ENCODE results near the gene TCEAL8.

The TCEAL8 gene

DNA sequence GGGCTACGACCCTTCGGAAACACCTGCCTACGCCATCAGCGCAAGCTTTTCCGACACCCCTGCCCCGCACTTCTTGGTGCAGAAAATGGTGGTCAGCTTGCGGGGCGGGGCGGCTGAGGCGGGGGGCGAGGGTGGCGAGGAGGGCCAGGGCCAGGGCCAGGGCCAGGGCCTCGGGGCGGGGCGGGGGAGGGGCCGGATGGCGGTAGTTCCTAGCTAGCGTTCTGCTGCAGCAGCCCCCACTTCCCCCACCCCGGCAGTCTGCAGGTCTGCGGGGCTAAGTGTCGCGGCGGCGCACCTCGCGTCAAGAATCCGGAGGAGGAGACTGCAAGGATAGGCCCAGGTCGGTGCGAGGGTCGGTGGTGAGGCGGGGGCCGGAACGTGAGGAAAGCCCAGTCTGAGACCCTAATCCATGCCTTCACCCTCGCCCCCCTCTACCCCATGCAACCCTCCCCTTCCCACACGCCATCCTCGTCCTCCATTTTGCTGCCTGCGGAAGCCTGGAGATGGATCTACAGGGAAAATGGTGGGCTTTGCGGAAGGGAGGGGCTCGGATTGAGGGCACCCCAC, 39.4 kb downstream of the TCEAL8 start:
- peak in 1 of 2 donors; percentile 17 for DNase-seq (ENCODE audit: low read depth in 2 of 2, low spot score in 1 of 2)

DNA sequence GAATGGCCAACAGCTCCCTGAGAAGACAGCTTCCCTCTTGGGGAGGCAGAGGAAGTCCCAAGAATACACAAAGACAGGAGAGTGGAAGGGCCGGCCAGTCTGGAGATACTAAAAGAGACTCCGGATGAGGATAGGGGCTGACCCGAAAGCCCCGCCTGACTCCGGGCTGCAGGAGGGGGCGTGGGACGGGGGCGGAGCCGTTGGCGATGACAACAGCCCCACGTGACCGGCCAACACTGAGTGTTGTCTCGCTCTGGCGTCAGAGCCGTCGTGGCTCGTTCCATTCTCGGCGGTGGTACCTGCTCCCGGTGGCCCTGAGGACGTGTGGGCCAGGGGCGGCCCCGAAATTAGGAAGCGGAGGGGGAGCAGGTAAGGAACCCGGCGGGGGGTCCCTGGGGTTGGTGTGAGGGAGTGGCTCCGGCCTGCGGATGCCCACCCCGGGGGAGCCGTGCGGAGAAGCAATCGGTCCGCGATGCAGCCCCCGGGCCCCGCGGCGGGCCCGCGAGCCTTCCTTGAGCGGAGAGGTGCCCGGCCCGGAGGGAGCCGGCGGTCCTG, 40.0 kb downstream of the TCEAL8 start, which contains the start of gene BEX4:
Gene BEX4 (plus strand): TSS at position 239 of the 555 bp plus-strand sequence. CDS start 1,046 bp downstream, outside the sequence.
- peak; percentile 57 to 64 for DNase-seq (ENCODE audit: low read depth in 2 of 2, low spot score in 1 of 2)

DNA sequence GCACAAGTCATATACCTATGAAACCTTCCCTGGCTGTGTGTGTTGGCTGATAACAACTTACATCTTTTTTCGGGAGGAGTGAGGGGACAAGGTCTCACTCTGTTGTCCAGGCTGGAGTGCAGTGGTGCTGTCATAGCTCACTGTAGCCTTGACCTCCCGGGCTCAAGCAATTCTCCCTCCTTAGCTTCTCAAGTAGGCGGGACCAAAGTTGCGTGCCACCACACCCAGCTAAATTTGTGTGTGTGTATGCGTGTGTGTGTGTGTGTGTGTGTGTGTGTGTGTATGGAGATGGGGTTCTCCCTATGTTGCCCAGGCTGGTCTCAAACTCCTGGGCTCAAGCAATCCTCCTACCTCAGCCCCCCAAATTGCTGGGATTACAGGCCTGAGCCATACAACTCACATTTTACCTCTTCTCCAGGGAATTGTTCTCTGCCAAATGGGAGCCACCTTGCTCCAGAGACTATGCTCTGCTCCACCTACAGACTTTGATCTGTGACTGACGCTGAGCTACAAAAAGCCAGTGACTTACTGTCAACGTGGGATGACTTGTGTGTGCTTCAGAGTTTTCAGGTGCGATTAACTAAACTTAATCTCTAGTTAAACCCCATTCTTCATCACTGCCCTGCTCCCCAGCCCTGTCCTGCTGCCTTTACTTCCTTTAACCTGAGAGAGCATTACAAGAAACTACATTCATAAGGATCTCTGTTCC, 42.1 kb downstream of the TCEAL8 start:
- no peak for DNase-seq (ENCODE audit: low read depth in 2 of 2, low spot score in 1 of 2)

- peak in 1 of 2 donors; percentile 10 for DNase-seq (ENCODE audit: low read depth in 2 of 2, low spot score in 1 of 2)
Measured at GRCh38 chrX:103211012-103211715, 43.8 kb downstream of the TCEAL8 start.

DNA sequence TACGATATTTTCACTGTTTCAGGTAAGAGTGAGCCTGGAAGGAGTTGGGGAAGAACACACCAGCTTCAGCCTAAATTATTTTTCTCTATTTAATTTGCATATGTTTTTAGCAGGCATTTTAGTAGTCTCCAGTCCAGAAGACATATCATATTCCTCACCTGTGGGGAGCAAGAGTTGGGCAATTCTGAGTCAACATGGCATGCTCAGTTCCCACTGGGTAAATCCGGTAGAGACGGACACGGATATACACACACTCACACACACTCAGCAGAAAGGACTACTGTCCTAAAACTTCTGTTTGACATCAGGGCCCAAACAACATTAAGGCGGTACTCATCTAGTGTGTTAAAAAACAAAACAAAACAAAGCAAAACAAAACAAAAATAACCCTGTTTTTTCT, 44.9 kb downstream of the TCEAL8 start:
- no peak for DNase-seq (ENCODE audit: low read depth in 2 of 2, low spot score in 1 of 2)

All from stimulated activated CD8-positive, alpha-beta memory T cell treated with anti-CD3 and anti-CD28 coated beads, Interleukin-4, amount 100 ng/mL, for 4 hours (primary cell).